Measurements from ENCODE around the gene LRRC45.
A peak's percentile ranks its signal among the peaks of the same experiment; 100 is the strongest.

LRRC45 gene

DNA sequence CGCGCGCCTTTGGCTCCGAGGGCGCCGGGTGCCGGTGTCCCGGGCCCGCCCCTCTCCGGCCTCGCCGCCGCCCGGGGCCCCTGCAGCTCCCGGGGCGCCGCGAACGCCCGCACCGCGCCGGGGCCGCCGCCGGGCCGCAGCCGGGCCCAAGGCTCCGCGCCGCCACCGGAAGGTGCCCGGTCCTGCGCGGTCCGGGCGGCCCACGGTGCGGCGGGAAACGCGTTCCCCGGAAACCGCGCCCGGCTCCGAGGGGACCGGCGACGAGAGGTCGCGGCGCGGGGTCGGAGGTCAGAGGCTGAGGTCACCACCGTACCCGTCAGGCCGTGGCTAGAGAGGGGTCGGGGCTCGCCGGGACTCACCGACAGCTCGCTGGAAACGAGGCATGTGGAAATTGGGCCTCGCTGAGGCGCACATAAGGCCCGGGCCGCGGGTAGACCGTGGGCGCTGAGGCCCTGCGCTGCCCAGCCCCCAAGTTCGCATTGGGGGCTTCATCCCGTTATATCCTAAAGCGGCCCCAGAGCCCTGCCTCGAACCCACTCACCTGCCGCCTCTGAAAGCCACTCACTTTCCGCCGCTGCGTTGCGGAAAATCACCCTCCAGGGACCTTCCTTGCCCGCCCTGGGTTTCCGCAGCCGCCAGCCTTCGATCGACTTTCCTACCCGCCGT, 42.7 kb downstream of the LRRC45 start, which contains the start of gene DUS1L:
DUS1L (minus strand) TSS at position 167 of the 666 bp plus-strand sequence. CDS start 745 bp downstream, outside the sequence.
- H3K4me1 Mint-ChIP-seq (ENCODE audit: low read depth): peaks cover 1% of the 10 kb centered on the region
- H3K9me3 Mint-ChIP-seq: no peaks in the 10 kb centered on the region
- H3K27me3 Mint-ChIP-seq (ENCODE audit: low read depth): peaks cover 3% of the 10 kb centered on the region
- H3K4me3 Mint-ChIP-seq: peak within 1 kb of the TSS; percentile 86
- H3K36me3 Mint-ChIP-seq (ENCODE audit: low read depth): peaks cover 1% of the 10 kb centered on the region
- peak within 1 kb of the TSS; percentile 90 for H3K27ac Mint-ChIP-seq
- DNase-seq (ENCODE audit: low spot score): peak; percentile 74

DNA sequence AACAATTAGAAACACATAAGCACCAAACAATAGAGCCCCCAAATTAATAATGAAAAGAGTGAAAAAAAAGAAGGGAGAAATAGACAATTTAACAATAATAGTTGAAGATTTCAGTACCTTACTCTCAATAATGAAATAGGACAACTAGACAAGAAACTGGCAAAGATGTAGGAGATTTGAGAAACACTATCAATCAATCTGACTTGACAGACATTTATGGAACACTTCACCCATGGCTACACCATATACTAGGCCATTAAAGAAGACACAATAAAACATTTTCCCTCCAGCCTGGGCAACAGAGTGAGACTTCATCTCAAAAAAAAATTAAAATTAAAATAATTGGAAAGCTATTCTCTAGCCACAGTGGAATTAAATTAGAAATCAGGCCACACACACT, 47.5 kb downstream of the LRRC45 start:
- Mint-ChIP-seq H3K4me3 (no peak overlapping the region), H3K4me1 (ENCODE audit: low read depth) (no peaks in the 10 kb centered on the region), H3K27me3 (ENCODE audit: low read depth) (peaks cover 8% of the 10 kb centered on the region), H3K9me3 (no peaks in the 10 kb centered on the region), H3K36me3 (ENCODE audit: low read depth) (peaks cover 1% of the 10 kb centered on the region), H3K27ac (no peak overlapping the region)
- no peak for DNase-seq (ENCODE audit: low spot score)

DNA sequence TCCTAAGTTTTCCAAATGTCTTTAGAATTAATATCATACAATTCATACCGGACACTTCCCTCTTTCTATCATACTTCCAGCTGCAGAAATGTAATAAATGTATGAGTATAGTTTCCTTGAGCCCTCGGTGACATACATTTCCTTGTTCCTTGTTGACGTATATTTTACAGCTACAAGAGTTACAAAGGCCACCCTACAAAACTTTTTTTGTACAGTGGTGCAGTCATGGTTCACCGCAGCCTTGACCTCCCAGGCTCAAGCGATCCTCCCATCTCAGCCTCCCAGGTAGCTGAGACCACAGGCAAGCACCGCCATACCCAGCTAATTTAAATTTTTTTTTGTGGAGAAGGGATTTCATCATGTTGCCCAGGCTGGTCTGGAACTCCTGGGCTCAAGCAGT, 49.7 kb downstream of the LRRC45 start:
- no peak overlapping the region for H3K4me3 Mint-ChIP-seq
- H3K27ac Mint-ChIP-seq: no peak overlapping the region
- peaks cover 8% of the 10 kb centered on the region for H3K27me3 Mint-ChIP-seq (ENCODE audit: low read depth)
- H3K4me1 Mint-ChIP-seq (ENCODE audit: low read depth): no peaks in the 10 kb centered on the region
- H3K36me3 Mint-ChIP-seq (ENCODE audit: low read depth): no peaks in the 10 kb centered on the region
- DNase-seq (ENCODE audit: low spot score): no peak
- H3K9me3 Mint-ChIP-seq: no peaks in the 10 kb centered on the region

DNA sequence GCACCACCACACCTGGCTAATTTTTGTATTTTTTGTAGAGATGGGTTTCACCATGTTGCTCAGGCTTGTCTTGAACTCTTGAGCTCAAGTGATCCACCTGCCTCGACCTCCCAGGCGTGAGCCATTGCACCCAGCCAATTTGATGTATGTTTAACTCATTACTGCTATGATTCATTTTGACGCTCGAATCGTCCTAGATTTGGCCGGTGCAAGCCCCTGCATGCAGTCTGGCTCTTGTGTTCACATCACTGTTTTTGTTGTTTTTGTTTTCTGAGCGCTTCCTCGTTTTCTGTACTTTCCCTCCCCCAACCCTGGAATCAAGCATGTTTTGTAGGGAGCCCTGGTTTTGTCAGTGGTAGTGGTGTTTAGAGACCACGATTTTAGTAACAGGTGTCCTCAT, 50.3 kb downstream of the LRRC45 start:
- no peak for DNase-seq (ENCODE audit: low spot score)
- Mint-ChIP-seq H3K27ac (no peak overlapping the region), H3K4me1 (ENCODE audit: low read depth) (no peaks in the 10 kb centered on the region), H3K27me3 (ENCODE audit: low read depth) (peaks cover 8% of the 10 kb centered on the region), H3K9me3 (no peaks in the 10 kb centered on the region), H3K36me3 (ENCODE audit: low read depth) (peaks cover 3% of the 10 kb centered on the region), H3K4me3 (no peak overlapping the region)

DNA sequence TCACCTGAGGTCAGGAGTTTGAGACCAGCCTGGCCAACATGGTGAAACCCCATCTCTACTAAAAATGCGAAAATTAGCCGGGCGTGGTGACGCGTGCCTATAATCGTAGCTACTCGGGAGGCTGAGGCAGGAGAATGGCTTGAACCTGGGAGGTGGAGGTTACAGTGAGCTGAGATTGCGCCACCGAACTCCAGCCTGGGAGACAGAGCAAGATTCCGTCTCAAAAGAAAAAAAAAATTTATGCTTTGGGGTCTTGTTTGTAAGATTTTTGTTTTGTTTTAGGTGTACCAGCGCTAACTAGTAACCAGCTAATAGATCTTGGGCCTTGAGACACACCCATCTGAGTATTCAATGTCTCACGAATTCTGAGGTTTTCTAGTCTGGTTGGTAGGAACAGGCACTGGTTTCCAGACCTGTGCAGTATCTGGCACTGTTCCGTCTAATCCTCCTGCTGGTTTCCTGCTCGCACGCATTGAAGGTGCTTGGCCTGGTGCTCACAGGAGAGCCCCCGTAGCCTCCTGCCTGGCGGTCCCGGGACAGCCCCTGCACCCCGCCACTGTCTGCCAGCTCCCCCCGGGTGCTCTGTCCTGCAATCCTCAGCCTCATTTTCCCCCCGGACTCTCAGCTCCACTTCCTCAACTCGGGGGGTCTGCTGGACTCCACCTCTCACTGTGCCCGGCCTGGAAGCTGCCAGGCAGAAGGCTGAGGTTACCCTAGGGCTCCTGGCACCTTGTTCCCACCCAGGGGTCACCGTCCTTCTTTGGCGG, 53.1 kb downstream of the LRRC45 start:
- H3K9me3 Mint-ChIP-seq: no peaks in the 10 kb centered on the region
- H3K27me3 Mint-ChIP-seq (ENCODE audit: low read depth): peaks cover 6% of the 10 kb centered on the region
- H3K4me3 Mint-ChIP-seq: no peak overlapping the region
- H3K27ac Mint-ChIP-seq: no peak overlapping the region
- H3K36me3 Mint-ChIP-seq (ENCODE audit: low read depth): peaks cover 11% of the 10 kb centered on the region
- DNase-seq (ENCODE audit: low spot score): no peak
- no peaks in the 10 kb centered on the region for H3K4me1 Mint-ChIP-seq (ENCODE audit: low read depth)

DNA sequence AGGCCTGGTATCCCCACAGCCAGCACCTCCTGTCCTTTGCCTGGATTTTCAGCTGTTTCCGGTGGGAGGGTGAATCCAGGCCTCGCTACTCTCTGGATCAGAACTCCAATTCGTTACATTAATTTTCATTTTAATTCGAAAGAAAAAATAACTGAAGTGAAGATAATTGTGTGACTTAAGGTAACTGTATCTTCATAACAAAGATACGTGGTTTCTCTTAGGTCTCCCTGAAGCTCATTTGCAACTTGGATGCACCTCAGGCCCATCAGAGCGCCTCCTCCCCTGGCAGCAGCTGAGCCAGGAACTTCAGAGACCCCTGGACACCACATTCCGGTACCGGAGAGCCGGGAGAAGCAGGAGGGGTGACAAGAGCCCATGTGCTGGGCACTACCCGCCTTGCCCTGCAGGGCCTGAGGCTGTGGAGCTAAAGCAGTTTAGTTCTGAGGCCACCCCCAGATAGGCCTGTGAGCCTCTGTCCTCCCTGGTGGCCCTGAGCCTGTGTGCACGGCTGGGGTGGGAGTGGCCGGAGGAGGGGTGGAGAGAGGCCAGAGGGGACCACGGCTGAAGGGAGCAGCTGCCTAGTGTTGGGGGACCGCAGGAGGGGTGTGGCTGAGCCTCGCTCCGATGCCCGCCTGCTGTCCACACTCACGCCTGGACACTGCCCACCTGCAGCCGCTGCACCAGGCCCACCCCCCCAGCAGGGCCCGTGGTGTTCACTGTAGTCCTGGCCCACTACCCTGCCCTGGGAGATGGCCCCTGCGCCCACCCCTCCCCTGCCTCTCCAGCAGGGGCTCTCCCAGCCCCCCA, 53.9 kb downstream of the LRRC45 start:
- H3K36me3 Mint-ChIP-seq (ENCODE audit: low read depth): peaks cover 11% of the 10 kb centered on the region

DNA sequence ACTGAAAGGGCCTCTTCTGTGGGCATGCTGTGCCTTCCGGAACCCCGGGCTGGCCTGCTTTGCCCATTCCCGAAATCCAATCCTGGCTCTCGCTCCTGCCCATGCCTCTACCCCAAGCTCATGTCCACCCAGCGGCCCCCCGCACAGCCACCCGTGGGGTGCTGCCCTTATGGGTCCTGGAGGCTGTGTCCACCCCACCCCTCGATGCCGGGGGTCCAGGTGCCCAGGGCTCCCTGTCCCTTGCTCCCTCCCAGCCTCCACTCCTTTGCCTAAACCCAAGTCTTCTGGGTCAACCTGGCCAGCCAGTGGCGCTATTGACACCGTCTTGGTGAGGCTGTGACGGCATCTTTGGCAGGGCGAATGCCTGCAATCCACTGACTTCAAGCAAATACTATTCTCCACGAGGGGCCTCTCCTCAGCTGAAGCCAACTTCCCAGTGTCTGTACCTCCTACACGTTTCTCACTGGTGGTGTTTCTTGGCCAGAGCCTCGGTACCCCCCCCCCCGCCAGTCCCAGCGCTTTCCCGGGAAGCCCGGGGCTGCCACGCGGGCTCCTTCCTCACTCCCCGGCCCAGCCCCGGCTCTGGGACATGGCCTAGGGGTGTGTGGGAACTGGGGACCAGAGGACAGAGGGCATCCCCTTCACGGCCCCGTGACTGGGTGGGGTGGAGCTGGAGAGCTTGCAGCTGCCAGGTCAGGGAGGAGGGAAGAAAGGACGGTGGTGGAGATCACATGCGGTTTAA, 54.7 kb downstream of the LRRC45 start:
- peaks cover 11% of the 10 kb centered on the region for H3K36me3 Mint-ChIP-seq (ENCODE audit: low read depth)
- no peak overlapping the region for H3K27ac Mint-ChIP-seq
- H3K9me3 Mint-ChIP-seq: no peaks in the 10 kb centered on the region
- peaks cover 3% of the 10 kb centered on the region for H3K27me3 Mint-ChIP-seq (ENCODE audit: low read depth)
- H3K4me3 Mint-ChIP-seq: no peak overlapping the region
- no peak for DNase-seq (ENCODE audit: low spot score)
- H3K4me1 Mint-ChIP-seq (ENCODE audit: low read depth): no peaks in the 10 kb centered on the region

More for the DNA sequence above, 53.9 kb downstream of the LRRC45 start:
- no peaks in the 10 kb centered on the region for H3K9me3 Mint-ChIP-seq
- H3K4me1 Mint-ChIP-seq (ENCODE audit: low read depth): no peaks in the 10 kb centered on the region
- peaks cover 6% of the 10 kb centered on the region for H3K27me3 Mint-ChIP-seq (ENCODE audit: low read depth)
- no peak overlapping the region for H3K27ac Mint-ChIP-seq
- DNase-seq (ENCODE audit: low spot score): no peak
- H3K4me3 Mint-ChIP-seq: no peak overlapping the region

DNA sequence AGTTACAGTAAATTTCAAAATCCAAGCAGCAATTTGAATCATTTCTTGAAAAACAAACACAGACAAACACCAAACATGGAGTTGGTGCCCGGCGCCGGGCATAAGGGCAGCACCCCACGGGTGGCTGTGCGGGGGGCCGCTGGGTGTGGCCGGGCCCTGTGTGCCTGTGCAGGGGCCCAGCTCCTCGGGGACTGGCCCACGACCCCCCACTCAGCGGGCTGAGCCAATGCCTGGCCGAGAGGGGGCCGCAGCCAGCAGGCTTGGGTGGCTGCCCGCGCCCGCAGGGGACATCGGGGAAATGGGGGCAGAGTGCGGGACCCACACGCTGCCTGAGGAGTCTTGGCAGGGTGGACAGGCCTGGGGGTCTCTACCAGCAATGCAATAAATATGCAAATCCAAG, 55.3 kb downstream of the LRRC45 start:
- peaks cover 11% of the 10 kb centered on the region for H3K36me3 Mint-ChIP-seq (ENCODE audit: low read depth)
- no peak for DNase-seq (ENCODE audit: low spot score)
- no peak overlapping the region for H3K27ac Mint-ChIP-seq
- no peaks in the 10 kb centered on the region for H3K4me1 Mint-ChIP-seq (ENCODE audit: low read depth)
- no peaks in the 10 kb centered on the region for H3K9me3 Mint-ChIP-seq
- peaks cover 2% of the 10 kb centered on the region for H3K27me3 Mint-ChIP-seq (ENCODE audit: low read depth)
- no peak overlapping the region for H3K4me3 Mint-ChIP-seq

DNA sequence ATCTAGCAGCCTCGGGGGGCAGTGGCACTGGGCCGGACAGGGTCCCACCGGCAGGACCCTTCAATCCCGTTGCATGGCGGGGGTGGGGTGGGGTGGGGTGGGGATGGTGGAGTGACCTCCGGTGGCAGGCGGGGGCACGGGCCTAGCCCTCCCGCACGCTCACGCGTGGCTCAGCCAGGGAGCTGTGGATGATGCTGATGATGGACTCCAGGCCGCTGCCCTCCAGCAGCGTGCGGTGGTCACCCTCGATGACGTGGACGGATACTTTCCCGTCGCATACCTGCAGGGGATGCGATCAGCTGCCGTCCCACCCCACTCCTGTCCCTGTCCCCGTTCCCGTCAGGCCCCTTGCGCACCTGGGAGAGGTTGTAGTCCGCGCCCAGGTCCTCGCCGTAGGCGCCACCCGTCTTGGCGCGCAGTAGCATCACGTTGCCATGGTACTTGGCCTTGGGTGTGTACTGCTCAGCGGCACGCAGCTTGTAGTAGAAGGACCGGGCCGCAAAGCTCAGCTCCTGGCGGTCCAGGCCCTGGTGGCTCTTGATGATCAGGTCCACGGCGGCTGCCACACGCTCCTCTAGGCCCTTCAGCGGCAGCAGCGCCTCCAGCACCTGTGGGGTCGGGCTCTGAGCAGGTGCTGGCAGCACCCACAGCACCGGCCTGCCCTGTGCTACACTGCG, 56.0 kb downstream of the LRRC45 start:
- H3K9me3 Mint-ChIP-seq: no peaks in the 10 kb centered on the region
- no peak for DNase-seq (ENCODE audit: low spot score)
- H3K27me3 Mint-ChIP-seq (ENCODE audit: low read depth): no peaks in the 10 kb centered on the region
- no peak overlapping the region for H3K4me3 Mint-ChIP-seq
- H3K27ac Mint-ChIP-seq: no peak overlapping the region
- no peaks in the 10 kb centered on the region for H3K4me1 Mint-ChIP-seq (ENCODE audit: low read depth)
- peaks cover 11% of the 10 kb centered on the region for H3K36me3 Mint-ChIP-seq (ENCODE audit: low read depth)

DNA sequence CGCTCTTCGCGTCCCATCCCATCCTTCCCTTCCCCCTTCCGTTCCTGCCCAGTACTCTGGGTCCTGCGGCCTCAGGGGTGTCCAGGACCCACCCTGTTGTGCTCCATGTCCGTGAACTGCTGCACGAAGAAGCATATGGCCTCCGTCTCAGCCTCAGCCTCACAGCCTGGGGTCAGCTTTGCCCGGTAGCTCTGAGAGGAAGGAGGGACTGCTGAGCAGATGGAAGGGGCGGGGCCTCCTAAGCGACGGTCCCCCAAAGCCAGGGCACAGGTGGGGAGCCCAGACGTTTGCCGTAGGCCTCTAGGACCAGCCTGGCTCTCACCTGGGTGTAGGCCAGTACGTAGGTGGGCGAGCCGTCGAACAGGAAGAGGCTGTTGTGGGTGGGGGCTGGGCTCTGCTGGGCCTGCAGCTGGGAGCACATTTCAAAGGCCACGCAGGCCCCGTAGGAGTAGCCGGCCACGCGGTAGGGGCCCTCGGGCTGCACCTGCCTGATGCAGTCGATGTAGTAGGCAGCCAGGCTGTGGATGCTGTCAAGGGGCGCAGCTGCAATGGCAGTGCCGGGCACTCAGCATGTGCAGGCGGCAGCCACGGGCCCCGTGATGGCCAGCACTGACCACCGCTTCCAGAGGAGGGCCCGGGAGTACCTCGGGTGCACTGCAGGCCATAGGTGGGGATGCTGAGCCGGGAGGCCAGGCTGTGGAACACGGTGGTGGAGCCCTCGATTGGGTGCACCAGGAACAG, 57.1 kb downstream of the LRRC45 start:
- H3K9me3 Mint-ChIP-seq: no peaks in the 10 kb centered on the region
- no peaks in the 10 kb centered on the region for H3K4me1 Mint-ChIP-seq (ENCODE audit: low read depth)
- no peak overlapping the region for H3K4me3 Mint-ChIP-seq
- H3K27ac Mint-ChIP-seq: no peak overlapping the region
- H3K27me3 Mint-ChIP-seq (ENCODE audit: low read depth): no peaks in the 10 kb centered on the region
- DNase-seq (ENCODE audit: low spot score): no peak
- H3K36me3 Mint-ChIP-seq (ENCODE audit: low read depth): peaks cover 11% of the 10 kb centered on the region
